Measurements from ENCODE around the gene FOXP2.

Gene FOXP2

DNA sequence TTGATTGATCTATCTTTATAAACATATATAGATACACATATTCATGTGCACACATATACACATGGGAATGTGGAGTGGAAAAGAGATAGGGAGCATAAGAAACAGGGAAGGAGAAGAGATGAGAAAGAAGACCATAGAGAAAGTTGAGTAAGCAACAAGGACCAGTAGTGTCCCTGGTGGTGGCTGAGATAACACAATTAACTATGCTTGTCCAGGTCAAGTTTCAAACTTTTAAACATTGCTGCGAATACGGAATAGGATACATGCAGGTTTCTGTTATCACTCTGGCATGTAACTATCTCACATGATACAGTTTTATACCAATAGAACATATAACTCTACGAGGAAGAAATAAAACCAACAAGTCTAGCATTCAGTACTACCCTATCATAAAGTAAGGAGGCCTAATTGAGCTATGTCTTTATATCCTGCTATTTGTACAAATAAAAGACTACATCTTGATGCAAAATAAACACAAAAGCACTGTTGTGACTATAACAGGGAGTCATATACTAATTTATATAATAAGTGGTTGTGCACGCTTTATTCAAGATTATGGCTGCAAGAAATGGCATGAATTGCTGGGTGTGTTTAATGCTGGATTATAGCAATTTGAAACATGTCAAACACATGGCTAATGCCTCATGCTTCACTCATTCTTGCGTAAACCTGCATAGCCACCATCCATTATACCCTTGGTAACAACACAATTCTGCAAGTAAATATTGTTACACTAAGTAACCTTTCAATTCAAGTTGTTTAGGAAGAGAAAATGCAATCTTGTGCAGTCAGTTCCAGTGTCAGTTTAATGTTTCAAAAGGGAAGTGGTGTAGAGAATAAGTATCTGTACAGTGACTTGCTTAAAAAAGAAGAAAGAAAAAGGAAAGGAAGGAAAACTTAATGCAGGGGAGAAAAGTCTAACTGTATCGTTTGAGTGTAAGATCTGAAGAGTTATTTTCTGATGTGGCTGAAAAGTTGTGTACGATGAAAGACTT lies 8.2 kb downstream of the FOXP2 start:
- TF ChIP-seq CTCF (IDR thresholded peaks at IDR 0.05; ENCODE audit: low read depth, low read length, missing control alignments), result peak; percentile 28
- no peak for DNase-seq (ENCODE audit: extremely low read depth, low read depth)

DNA sequence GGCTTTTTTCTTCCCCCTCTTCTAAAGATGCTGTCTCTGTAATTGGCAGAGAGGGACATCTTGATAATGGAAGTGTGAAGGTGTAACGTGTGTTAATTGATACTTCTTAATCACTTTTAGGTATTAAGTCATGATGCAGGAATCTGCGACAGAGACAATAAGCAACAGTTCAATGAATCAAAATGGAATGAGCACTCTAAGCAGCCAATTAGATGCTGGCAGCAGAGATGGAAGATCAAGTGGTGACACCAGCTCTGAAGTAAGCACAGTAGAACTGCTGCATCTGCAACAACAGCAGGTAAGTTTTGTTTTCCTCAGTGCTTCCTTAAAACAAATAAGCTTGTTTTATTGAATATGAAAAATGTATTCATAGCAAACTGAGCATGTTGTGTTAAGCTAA lies 11.8 kb downstream of the FOXP2 start:
- DNase-seq (ENCODE audit: extremely low read depth, low read depth), result no peak
- TF ChIP-seq CTCF (IDR thresholded peaks at IDR 0.05; ENCODE audit: low read depth, low read length, missing control alignments), result no peak
- H3K4me3 ChIP-seq (replicated peaks; ENCODE audit: low read depth, low read length), result no peak overlapping the region

More for the DNA sequence above, 8.2 kb downstream of the FOXP2 start:
- H3K4me3 ChIP-seq (replicated peaks; ENCODE audit: low read depth, low read length), result no peak overlapping the region

DNA sequence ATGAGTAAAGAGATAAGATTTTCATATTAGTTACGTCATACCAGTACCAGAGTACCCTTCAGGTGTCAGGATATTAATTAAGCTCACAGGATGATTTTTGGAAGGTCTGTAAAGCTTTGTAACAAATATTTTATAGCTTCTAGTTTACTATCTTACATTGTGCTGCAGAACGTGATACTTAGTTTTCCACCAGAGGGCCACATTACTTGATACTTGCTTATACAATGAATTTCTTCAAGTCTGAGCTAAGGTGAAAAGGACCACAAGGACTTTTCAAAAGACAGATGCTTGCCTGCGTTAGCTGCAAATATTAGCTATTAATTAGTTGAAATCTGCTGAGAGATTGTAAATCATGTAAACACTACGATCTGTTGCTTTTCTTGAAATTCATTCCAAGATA lies 12.2 kb downstream of the FOXP2 start:
- TF ChIP-seq CTCF (IDR thresholded peaks at IDR 0.05; ENCODE audit: low read depth, low read length, missing control alignments), result peak; percentile 20
- no peak for DNase-seq (ENCODE audit: extremely low read depth, low read depth)
- H3K4me3 ChIP-seq (replicated peaks; ENCODE audit: low read depth, low read length), result no peak overlapping the region

DNA sequence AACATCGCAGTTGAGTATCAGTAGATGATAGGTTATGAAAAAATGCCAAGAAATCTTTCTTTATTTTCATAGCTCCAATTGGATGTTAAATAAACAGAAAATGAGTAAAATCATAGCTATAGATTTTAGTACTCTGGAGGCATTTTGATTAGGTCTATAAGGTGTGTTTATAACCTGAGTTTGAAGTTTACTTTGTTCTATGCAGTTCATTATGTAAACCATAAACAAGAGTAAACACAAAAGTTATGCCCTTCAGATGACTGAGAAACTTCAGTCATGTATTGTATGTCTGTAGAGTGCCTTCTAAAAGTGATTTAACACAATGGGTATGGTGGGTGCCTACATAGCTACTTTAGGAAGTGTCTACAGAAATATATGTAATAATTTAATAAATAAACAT lies 13.6 kb downstream of the FOXP2 start:
- DNase-seq (ENCODE audit: extremely low read depth, low read depth), result no peak
- TF ChIP-seq CTCF (IDR thresholded peaks at IDR 0.05; ENCODE audit: low read depth, low read length, missing control alignments), result no peak
- H3K4me3 ChIP-seq (replicated peaks; ENCODE audit: low read depth, low read length), result no peak overlapping the region

DNA sequence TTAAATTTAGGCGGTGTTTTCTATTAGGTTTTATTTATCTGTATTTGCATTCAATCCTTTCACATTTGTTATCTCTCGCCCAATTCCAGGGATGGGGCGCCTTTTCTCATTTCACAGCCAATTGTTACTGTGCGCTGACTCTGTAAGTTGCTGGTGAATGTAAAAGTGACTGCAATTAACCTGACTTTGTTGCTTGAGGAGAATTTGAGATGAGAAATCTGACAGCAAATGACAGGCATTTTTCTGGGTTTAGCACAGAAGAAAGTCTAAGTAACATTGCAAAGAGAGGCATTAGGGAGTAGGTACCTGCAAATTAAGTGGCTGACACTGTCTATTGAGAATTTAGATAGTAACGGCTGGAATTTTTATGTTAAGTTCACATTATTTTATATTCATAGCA lies 16.6 kb downstream of the FOXP2 start:
- no peak for TF ChIP-seq CTCF (IDR thresholded peaks at IDR 0.05; ENCODE audit: low read depth, low read length, missing control alignments)
- DNase-seq (ENCODE audit: extremely low read depth, low read depth), result no peak
- H3K4me3 ChIP-seq (replicated peaks; ENCODE audit: low read depth, low read length), result no peak overlapping the region

- DNase-seq (ENCODE audit: extremely low read depth, low read depth), result no peak
- no peak for TF ChIP-seq CTCF (IDR thresholded peaks at IDR 0.05; ENCODE audit: low read depth, low read length, missing control alignments)
- no peak overlapping the region for H3K4me3 ChIP-seq (replicated peaks; ENCODE audit: low read depth, low read length)
Measured at GRCh38 chr7:114432061-114432460, 17.4 kb downstream of the FOXP2 start.
